Stomach smooth muscle (tissue), 2 donors: ENCODE results near the gene ETV6.

Experiments
- H3K27ac ChIP-seq: one replicate; pipeline ENCODE4 v1.7.0; 2013; ENCODE audit warnings: mild to moderate bottlenecking, low read length, inconsistent platforms
- H3K27me3 ChIP-seq, 2 donors: one replicate each; pipeline ENCODE4 v1.7.0; 2013; ENCODE audit warnings: low read length in 2 of 2; ENCODE audit not compliant: insufficient read depth in 2 of 2, control insufficient read depth in 1 of 2
- H3K36me3 ChIP-seq, 2 donors: one replicate each; pipeline ENCODE4 v1.7.0; 2013; ENCODE audit warnings: low read length in 2 of 2; ENCODE audit not compliant: control insufficient read depth in 2 of 2, insufficient read depth in 2 of 2
- H3K4me1 ChIP-seq: one replicate; pipeline ENCODE4 v1.7.0; 2013; ENCODE audit warnings: low read length; ENCODE audit not compliant: control insufficient read depth, insufficient read depth
- H3K4me3 ChIP-seq, 2 donors: one replicate each; pipeline ENCODE4 v1.7.0; 2013; ENCODE audit warnings: low read length in 2 of 2
- H3K9ac ChIP-seq, 2 donors: one replicate each; pipeline ENCODE4 v1.7.0; 2013; ENCODE audit warnings: low read length in 2 of 2, mild to moderate bottlenecking in 1 of 2
- H3K9me3 ChIP-seq, 2 donors: one replicate each; pipeline ENCODE4 v1.7.0; 2013; ENCODE audit warnings: low read length in 2 of 2; ENCODE audit not compliant: control insufficient read depth in 2 of 2
- donor health status: healthy.
- donor health status: Pancreatic carcinoma.

The ETV6 gene

GRCh38 chr12:11655842-11656241, 6.4 kb downstream of the ETV6 start:
- peak overlapping the region; percentile 19 for H3K27ac ChIP-seq
- H3K27me3 ChIP-seq: no peaks in the 10 kb centered on the region
- H3K36me3 ChIP-seq: no peaks in the 10 kb centered on the region
- H3K9me3 ChIP-seq: no peaks in the 10 kb centered on the region
- H3K9ac ChIP-seq: no peak overlapping the region
- peaks cover 44% of the 10 kb centered on the region for H3K4me1 ChIP-seq
- no peak overlapping the region for H3K4me3 ChIP-seq

GRCh38 chr12:11656550-11656949, 7.1 kb downstream of the ETV6 start:
- Histone ChIP-seq H3K9ac (no peak overlapping the region), H3K27ac (no peak overlapping the region), H3K9me3 (no peaks in the 10 kb centered on the region), H3K27me3 (no peaks in the 10 kb centered on the region), H3K36me3 (peaks cover 2 to 7% of the 10 kb centered on the region in 2 donors), H3K4me1 (peaks cover 50% of the 10 kb centered on the region), H3K4me3 (no peak overlapping the region)

GRCh38 chr12:11657511-11657910, 8.0 kb downstream of the ETV6 start:
- Histone ChIP-seq H3K9me3 (no peaks in the 10 kb centered on the region), H3K4me1 (peaks cover 59% of the 10 kb centered on the region), H3K4me3 (no peak overlapping the region), H3K27ac (no peak overlapping the region), H3K27me3 (no peaks in the 10 kb centered on the region), H3K36me3 (peaks cover 3 to 8% of the 10 kb centered on the region in 2 donors), H3K9ac (no peak overlapping the region)

- H3K9me3 ChIP-seq: no peaks in the 10 kb centered on the region
- peaks cover 3 to 8% of the 10 kb centered on the region in 2 donors for H3K36me3 ChIP-seq
- peaks cover 59% of the 10 kb centered on the region for H3K4me1 ChIP-seq
- no peak overlapping the region for H3K9ac ChIP-seq
- H3K27ac ChIP-seq: peak overlapping the region; percentile 46
- no peaks in the 10 kb centered on the region for H3K27me3 ChIP-seq
- H3K4me3 ChIP-seq: no peak overlapping the region
These were observed 9.3 kb downstream of the ETV6 start for GRCh38 chr12:11658791-11659190.

- Histone ChIP-seq H3K27ac (peak overlapping the region; percentile 24), H3K9me3 (no peaks in the 10 kb centered on the region), H3K4me1 (peaks cover 45% of the 10 kb centered on the region)
These were observed 11.2 kb downstream of the ETV6 start for GRCh38 chr12:11660624-11661023.

GRCh38 chr12:11661491-11662089, 12.1 kb downstream of the ETV6 start:
- H3K27ac ChIP-seq: peak overlapping the region; percentile 24
- peaks cover 6 to 8% of the 10 kb centered on the region in 2 donors for H3K36me3 ChIP-seq
- H3K4me1 ChIP-seq: peaks cover 42% of the 10 kb centered on the region
- H3K27me3 ChIP-seq: no peaks in the 10 kb centered on the region
- H3K4me3 ChIP-seq: no peak overlapping the region
- no peaks in the 10 kb centered on the region for H3K9me3 ChIP-seq
- H3K9ac ChIP-seq: no peak overlapping the region

More at GRCh38 chr12:11660624-11661023, 11.2 kb downstream of the ETV6 start:
- no peaks in the 10 kb centered on the region for H3K27me3 ChIP-seq
- H3K9ac ChIP-seq: no peak overlapping the region
- no peak overlapping the region for H3K4me3 ChIP-seq
- peaks cover 6 to 8% of the 10 kb centered on the region in 2 donors for H3K36me3 ChIP-seq

GRCh38 chr12:11662369-11662768, 12.9 kb downstream of the ETV6 start:
- Histone ChIP-seq H3K27ac (peak overlapping the region; percentile 24), H3K4me1 (peaks cover 42% of the 10 kb centered on the region), H3K36me3 (peaks cover 8% of the 10 kb centered on the region in 2 donors), H3K4me3 (no peak overlapping the region), H3K27me3 (no peaks in the 10 kb centered on the region), H3K9ac (no peak overlapping the region), H3K9me3 (no peaks in the 10 kb centered on the region)

- Histone ChIP-seq H3K9me3 (no peaks in the 10 kb centered on the region), H3K4me1 (peaks cover 42% of the 10 kb centered on the region), H3K9ac (no peak overlapping the region), H3K4me3 (peak overlapping the region; percentile 22 to 58), H3K27me3 (no peaks in the 10 kb centered on the region), H3K36me3 (peaks cover 8% of the 10 kb centered on the region in 2 donors), H3K27ac (peak overlapping the region; percentile 55)
These were observed 13.7 kb downstream of the ETV6 start for GRCh38 chr12:11663130-11663529.

- Histone ChIP-seq H3K4me3 (no peak overlapping the region), H3K27ac (peak overlapping the region; percentile 55), H3K27me3 (no peaks in the 10 kb centered on the region), H3K9ac (no peak overlapping the region), H3K4me1 (peaks cover 39% of the 10 kb centered on the region), H3K36me3 (peaks cover 8% of the 10 kb centered on the region in 2 donors), H3K9me3 (no peaks in the 10 kb centered on the region)
These were observed 14.6 kb downstream of the ETV6 start for GRCh38 chr12:11664101-11664500.

GRCh38 chr12:11666131-11667050, 16.9 kb downstream of the ETV6 start:
- Histone ChIP-seq H3K4me1 (peaks cover 30% of the 10 kb centered on the region), H3K9me3 (no peaks in the 10 kb centered on the region), H3K9ac (no peak overlapping the region)

More at GRCh38 chr12:11666131-11667050, 16.9 kb downstream of the ETV6 start:
- Histone ChIP-seq H3K4me3 (no peak overlapping the region), H3K36me3 (peaks cover 2 to 8% of the 10 kb centered on the region in 2 donors), H3K27ac (no peak overlapping the region), H3K27me3 (no peaks in the 10 kb centered on the region)
